Stimulated activated CD8-positive, alpha-beta memory T cell treated with anti-CD3 and anti-CD28 coated beads, Interleukin-15, amount 100 ng/mL, for 24 hours (primary cell): ENCODE data around the gene MAPKAPK3.
A peak's percentile ranks its signal among the peaks of the same experiment; 100 is the strongest.

Source experiments
- DNase-seq: peaks from one replicate; pipeline ENCODE4 v3.0.0-alpha.2; 2020; ENCODE audit warnings: low read depth

MAPKAPK3 gene

DNA sequence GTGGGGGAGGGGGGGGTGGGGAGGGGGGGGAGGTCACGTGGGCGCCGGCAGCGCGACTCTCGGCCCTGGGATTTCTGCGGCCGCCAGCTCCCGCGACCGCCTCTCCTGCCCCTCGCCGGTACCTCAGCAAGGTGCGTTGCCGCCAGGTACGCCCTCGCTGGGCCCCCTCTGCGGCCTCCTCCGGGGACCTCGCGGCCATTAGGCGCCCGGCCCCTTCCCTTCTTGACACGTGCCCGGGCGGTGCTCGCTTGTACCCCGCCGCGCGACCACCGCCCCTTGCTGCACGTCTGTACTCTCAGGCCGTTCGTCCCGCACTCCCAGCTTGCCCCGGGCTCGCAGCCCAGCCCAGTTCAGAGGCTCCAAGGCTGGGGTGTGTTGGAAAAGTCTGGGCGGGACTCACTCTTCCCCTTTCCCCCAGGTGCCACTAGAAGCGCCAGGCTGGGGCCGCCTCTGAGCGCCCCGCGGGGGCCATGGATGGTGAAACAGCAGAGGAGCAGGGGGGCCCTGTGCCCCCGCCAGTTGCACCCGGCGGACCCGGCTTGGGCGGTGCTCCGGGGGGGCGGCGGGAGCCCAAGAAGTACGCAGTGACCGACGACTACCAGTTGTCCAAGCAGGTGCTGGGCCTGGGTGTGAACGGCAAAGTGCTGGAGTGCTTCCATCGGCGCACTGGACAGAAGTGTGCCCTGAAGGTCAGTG, at the start of gene MAPKAPK3:
Gene MAPKAPK3 (plus strand): TSS at position 56 of the 696 bp plus-strand sequence. CDS start 415 bp downstream, at position 471.
- peak; percentile 27 for DNase-seq

- peak; percentile 89 for DNase-seq
Observed at GRCh38 chr3:50567386-50568167, 49.4 kb upstream of the MAPKAPK3 start, which contains the start of gene C3orf18. TSS of gene C3orf18 (minus strand) at chr3:50567747. CDS start at chr3:50565699, 2,048 bp downstream.

- DNase-seq, result peak; percentile 84
Observed at GRCh38 chr3:50568947-50569749, 47.8 kb upstream of the MAPKAPK3 start, which contains the start of gene HEMK1. TSS of gene HEMK1 (plus strand) at chr3:50569522. CDS start at chr3:50571105, 1,583 bp downstream.

DNA sequence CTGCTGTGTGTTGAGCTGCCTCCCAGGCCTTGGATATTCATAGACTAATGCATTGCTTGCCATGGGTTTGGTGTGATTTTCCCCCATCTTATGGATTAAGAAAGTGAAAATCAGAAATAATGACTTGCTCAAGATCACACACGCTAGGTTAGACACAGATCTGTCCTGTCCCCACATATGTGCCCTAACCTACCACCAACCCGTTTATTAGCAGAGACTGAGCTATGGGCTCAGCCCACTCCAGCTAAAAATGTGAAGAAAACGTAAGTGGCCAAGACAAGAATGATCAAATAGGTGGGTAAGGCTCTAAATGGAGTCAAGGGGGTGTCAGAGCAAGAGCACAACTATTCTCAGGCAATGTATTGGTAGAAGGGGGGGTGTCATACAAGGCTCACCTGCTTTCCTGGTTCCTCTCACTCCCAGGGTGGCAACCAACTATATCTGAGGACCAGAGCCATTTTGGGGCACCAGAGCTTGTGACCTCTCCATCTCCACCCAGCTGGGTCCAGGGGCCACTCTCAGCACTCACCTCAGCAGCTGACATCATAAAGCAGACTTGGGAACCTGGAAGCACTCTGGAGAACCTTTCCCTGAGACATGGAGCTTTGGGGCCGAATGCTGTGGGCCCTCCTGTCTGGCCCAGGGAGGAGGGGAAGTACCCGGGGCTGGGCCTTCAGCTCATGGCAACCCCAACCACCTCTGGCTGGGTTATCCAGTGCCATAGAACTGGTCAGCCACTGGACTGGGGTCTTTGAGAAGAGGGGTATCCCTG, 46.3 kb upstream of the MAPKAPK3 start:
- DNase-seq, result no peak

DNA sequence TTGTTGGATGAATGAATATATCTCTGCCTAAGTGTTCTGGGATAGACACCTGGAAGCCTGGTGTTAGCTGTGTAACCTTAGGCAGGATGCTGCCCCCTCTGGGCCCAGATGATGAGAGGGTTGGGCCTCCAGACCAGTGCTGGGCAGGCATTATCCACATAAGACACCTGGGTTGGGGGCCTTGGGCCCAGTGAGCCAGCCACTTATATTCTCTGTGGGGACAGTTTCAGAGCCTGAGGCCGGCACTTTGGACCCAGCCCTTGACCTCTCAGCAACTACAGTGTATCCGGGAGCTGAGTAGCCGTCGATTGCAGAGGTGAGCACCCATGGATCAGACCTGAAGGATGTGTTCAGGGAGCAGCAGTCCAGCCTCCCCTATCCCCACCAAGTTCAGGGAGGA, 45.5 kb upstream of the MAPKAPK3 start:
- no peak for DNase-seq

GRCh38 chr3:50572158-50572557, 44.8 kb upstream of the MAPKAPK3 start:
- DNase-seq, result peak; percentile 59

GRCh38 chr3:50572801-50573371, 44.1 kb upstream of the MAPKAPK3 start:
- DNase-seq, result no peak

- no peak for DNase-seq
Observed at GRCh38 chr3:50573566-50574443, 43.1 kb upstream of the MAPKAPK3 start.

- no peak for DNase-seq
Observed at GRCh38 chr3:50574444-50574831, 42.5 kb upstream of the MAPKAPK3 start.

DNA sequence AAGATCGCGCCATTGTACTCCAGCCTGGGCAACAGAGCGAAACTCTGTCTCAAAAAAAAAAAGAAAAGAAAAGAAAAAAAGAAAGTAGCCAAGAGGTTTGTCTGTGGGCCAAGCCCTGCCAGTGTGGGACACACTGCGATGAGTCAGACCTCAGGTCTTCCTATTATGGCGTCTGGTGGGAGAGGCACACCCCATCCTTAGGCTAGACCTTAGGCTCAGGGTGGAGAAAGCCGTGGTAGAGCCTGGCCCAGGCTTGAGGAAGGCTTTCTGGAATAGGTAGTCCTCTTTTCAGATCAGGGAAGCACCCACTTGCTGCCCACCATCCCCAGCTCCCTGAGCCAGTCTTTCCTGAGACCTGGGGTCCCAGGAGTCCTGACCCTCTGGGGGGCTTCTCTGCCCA, 41.6 kb upstream of the MAPKAPK3 start:
- DNase-seq, result no peak

GRCh38 chr3:50577348-50577747, 39.6 kb upstream of the MAPKAPK3 start:
- no peak for DNase-seq

DNA sequence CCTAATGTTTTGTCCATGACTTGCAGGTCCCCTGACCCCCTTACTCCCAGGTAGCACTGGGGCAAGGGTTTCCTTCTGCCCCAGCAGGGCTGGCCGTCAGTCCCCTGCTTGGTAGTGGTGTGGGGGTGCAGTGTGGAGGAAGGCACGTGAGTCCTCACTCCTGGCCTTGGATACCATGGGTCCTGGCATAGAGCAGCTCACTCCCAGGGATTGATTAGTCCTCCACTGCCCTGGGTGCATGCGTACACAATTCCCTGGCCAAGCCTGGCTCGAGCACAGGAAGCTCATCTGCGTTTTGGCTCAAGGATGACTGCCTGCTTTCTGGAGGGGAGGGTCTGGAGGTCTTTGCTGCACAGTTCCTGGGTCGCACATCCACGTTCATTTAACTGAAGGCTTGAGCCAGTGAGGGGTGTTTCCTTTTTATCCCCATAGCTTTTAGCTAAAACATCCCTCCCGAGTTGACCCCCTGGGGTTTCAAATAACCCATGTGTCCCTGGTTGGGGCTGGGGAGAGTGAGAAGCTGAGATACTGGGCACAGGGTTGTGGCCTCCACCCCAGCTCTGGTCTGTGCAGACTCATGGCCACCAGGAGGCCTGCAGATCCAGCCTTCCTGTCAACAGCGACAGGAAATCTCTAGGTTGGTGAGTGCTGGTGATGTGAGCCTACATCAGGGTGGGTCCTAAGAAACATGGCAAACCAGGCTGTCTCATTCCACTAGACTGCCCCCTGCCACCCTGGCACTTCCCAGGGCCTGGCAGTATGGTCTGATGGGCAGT, 36.1 kb upstream of the MAPKAPK3 start:
- DNase-seq, result no peak

GRCh38 chr3:50581459-50581842, 35.5 kb upstream of the MAPKAPK3 start:
- no peak for DNase-seq

- DNase-seq, result no peak
Observed at GRCh38 chr3:50582083-50582482, 34.9 kb upstream of the MAPKAPK3 start.

- no peak for DNase-seq
Observed at GRCh38 chr3:50583897-50584296, 33.1 kb upstream of the MAPKAPK3 start.

- no peak for DNase-seq
Observed at GRCh38 chr3:50584391-50584790, 32.6 kb upstream of the MAPKAPK3 start.

- no peak for DNase-seq
Observed at GRCh38 chr3:50585919-50586762, 30.8 kb upstream of the MAPKAPK3 start.

DNA sequence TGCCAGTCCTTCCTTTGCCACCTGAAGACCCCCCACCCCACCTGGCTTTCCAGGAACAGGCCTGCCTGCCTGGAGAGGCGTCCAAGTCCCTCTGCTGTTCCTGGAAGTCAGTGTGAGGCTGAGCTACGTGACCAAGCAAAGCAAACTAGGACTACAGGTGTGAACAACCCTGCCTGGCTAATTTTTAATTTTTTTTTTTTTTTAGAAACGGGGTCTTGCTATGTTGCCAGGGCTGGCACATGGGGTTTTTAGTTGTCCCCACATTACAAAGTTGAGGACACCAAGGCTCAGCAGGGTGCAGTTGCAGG, 30.2 kb upstream of the MAPKAPK3 start:
- no peak for DNase-seq

DNA sequence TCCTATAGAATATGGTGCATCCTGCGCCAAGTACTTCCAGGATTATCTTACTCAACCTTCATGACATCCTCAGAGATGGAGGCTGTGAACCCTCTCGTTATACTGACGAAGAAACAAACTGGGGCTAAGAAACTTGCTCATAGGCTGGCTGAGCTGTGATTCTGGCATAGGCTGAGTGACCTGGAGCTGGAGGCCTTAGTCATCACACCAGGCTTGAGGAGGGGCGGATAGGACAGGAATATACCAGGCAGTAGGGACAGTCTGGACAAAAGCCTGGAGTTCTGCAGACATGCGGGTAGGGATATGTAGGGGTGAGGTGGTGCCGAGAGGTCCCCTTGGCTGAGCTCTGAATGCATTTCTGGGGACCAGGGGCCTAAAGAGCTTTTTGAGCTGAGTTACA, 29.6 kb upstream of the MAPKAPK3 start:
- no peak for DNase-seq
